Epidermal melanocyte (primary cell): ENCODE results near the gene NF1.
"Not testable (repeated sequence)": the region's sequence is repeated elsewhere in the genome, so short reads cannot be mapped to it uniquely, and the experiment has no call there.

Experiments used
- DNase-seq: peaks from one replicate; pipeline ENCODE4 v3.0.0; 2011; ENCODE audit warnings: low spot score; ENCODE audit not compliant: insufficient read length

Gene NF1

DNA sequence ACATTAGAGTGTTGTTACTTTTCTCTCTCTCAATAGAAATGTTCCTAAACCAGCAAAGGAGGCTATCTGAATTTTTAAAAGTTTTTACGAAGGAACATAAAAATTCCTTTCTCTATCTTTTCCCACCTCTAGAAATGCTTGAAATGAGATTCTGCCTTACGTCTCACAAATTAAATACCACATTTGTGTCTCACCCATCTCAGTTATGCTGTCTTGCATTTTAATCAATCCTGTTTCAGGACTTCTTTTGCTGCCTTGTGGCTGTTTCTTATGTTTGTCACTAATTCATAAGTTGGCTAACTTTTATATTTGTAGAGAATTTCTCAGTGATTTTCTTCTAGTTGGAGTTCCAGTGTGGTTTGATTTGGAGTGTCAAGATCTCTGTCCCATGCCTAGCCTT lies 198.8 kb downstream of the NF1 start:
- DNase-seq, result no peak

DNA sequence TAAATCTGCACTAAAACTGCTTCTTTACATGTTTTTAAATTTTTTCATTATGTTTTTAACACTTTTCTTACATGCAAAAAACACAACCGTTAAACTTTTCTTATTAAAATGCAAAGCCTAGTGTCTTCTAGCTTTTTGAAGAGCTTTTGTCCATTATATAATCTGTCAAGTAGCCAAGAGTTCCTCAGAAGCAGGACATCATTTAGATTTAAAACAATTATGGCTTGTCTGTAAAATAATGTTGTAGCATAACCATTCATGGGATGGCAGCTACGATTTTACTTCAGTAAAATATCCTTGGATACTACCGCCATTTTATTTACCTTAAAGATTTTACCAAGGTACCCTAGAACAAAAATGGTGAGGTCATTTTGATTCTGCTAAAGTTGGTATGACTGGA lies 199.5 kb downstream of the NF1 start:
- DNase-seq, result no peak

DNA sequence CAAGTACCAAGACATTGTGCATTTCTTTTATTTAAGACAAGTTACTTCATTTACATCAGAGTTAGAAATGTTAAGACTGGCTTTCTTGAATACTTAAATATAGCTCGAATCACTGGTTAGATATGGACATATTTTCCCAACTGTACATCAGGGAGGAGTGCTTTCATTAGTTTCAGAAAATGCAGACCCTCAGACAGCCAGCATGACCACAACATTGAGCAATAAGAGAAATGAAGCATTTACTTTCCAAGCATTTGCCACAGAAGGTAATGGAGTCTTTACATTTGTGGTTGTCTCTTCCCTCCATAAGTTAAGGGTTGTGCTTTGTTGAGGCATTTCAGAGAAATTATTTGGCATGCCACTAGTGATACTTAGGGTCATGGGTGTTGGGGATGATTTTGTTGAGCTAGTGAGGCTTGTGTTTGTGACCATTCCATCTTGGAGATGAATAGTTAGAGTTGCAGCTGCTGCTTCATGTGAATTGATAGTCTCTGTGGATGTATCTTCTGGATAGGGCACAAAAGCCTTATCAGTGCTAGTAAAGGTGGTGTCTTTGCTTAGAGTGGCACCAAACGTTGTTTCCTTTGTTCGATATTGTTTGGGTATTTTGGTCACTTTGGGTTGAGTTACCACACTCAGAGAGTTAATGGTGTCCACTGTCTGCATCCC lies 200.2 kb downstream of the NF1 start:
- DNase-seq, result no peak

DNA sequence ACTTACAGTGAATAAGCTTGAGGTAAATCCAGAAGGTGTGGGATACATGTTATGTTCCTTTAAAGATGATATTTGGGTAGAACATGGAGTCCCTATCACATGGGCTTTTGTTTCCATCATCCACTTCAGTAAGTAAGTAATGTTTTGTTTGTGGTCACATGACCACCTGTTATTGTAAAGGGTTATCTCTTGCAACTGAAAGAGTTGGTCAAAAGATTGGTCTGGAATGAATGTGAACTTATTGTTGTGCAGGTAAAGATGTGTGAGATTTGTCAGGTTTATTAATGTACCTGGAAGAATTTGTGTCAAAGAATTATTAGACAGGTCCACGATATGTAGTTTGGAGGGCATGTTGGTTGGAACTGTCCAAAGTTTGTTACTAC lies 200.7 kb downstream of the NF1 start:
- DNase-seq, result no peak

DNA sequence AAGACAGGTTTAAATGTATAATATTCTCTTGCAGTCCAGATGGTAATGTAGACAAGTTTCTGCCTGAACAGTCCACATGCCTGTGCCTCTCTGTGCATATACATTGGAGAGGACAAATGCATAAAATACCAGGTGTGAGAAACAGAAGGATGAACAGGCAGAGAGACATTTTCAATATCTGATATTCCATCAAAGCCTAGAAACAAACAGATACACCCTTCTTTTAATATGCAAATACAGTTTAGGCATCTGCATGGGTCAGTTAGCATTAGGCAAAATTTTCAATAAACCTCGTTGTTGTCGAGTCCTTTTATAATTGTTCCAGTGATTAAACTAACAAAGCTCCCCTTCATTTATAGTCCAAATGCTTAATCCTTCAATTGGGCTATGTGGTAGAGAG lies 201.4 kb downstream of the NF1 start:
- DNase-seq, result no peak

DNA sequence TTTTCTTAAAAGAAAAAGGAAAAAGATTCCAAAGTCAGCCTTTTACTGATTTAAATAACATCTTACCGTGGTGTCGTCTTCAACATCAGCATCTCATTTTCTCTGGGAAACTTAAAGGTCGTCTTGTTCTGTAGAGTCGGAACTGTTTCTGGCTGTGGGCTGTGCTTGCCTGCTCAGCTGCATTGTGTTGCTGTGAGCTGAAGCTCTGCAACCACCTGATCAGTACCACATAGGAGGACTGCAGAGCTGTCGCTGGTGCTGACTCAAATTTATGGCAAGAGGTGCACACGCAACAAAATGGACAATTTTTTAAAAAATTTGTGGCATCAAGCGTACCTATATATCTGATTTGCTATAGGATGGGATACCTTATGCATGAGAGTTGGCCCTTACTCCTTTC lies 202.3 kb downstream of the NF1 start, which contains the start of gene OMG:
OMG (minus strand) TSS at position 150 of the 400 bp plus-strand sequence. CDS start 908 bp downstream, outside the sequence.
- DNase-seq, result no peak

DNA sequence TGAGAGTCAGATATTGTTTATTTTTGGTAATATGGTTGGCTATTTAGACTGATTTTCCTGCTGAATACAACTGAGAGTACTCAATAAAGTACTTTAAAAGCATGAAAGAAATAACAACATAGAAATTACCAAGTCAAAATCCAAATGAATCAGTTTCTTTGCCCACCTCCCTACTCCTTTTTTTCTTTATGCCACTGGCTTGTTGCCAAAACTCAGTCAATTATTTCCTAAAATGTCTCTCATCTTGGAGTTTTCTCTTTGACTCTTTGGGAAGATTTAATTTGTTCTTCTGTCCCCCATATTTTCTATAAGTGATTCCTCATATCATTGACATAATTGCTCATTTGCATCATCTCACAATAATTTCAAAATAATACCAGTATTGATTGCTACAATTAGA lies 204.8 kb downstream of the NF1 start:
- DNase-seq, result no peak

DNA sequence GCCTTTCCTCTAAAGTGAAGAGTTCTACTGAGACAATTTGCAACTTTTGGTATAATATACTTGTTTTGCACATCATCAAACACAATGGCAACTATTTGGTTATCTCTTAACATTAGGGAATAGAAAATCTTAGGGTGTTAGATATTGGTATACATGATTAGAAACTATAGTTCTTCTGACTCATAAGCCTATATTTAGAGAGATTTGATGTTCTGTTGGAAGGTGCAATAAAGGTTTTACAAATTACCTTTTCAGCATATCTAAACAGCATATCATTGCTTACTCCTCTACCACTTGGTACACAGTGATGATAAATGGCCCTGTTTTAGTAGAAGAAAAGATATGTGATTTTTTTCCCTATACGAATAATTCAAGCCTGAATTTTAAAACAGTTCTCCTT lies 212.9 kb downstream of the NF1 start:
- no peak for DNase-seq

DNA sequence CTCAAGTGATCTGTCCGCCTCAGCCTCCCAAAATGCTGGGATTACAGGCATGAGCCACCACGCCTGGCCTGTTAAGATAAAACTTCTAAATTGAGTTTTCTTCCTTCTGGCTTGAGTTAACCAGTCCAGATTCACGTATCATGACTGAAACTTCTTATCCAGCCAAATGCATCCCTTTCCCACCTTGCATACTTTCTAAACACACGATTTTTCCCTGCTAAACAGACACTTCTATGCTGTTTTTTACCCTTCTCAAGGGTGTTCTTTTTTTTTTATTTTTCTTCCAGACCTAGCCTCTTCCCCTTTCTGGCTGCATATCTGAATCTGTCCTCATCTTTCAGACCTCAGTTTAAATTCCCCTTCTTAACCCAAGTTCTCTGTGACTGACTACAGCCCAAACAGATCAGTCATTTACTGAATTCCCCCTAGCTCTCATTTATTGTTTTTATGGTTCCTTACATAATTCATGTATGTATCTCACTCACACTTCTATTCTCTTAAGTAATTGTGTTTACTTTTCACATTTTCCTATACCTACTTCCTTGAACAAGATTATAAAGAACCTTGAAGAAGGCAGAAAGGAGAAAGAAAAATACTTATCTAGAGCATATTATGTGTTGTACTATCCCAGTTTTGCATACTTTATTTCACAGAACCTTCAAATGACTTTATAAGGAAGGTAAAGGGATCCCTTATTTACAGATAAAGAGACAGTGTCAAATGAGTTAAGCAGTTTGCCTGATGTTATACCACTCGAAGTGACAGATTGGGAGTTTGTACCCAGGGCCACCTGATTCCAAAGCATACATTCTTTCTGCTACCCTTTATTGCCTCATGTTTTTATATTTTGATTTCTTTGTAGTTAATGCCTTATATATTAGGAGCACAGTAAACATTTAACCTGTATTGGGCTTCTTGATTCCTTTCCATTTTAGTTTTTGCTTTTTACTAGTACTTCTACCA lies 213.9 kb downstream of the NF1 start:
- DNase-seq, result no peak

DNA sequence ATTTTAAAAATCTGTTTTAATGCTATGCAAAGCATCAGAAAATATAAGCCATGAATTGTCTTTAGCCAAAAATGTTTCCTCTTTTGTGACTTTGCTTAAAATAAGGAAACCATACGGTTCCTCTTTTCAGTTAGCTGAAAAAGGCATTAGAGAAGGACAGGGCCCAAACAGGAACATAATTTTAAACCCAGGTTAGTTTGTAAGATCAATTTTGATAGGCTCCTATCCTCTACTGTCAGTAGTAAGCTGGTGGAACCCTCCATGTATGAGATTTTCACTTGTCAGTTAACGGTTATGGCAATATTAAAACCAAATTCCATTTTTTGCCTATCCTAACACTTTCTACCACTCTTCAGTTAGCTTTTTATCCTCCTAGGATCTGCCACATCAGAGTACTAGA lies 214.8 kb downstream of the NF1 start:
- DNase-seq, result no peak

DNA sequence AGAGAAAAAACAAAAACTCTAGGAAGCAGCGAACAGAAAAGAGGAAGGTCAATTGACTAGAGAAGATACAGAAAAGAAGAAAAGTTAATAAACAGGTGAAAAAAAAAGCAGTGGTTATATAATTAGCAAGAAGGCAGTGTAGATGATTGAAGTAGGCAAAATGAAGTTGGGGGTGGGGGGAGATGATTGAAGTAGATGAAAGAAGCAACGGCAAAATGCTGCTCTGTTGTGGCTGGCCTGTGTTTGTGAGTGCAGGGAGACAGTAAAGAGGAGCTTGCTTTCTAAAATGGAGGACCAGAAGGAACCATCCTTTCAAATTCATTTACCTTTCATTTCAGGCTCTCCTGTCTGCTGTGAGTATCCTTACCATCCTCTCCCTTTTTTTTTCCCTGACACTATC lies 215.5 kb downstream of the NF1 start:
- no peak for DNase-seq

DNA sequence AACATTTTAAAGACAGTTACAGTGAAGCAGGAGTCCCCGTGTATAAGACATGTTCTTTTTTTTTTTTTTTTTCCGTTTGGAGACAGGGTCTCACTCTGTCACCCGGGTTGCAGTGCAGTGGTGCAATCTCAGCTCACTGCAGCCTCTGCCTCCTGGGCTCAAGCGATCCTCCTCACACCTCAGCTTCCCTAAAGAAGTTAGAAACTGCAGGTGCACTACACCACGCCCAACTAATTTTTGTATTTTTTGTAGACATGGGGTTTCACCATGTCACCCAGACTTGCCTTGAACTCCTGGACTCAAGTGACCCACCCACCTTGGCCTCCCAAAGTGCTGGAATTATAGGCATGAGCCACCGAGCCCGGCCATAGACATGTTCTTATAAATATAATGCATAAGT lies 216.1 kb downstream of the NF1 start:
- DNase-seq, result no peak

DNA sequence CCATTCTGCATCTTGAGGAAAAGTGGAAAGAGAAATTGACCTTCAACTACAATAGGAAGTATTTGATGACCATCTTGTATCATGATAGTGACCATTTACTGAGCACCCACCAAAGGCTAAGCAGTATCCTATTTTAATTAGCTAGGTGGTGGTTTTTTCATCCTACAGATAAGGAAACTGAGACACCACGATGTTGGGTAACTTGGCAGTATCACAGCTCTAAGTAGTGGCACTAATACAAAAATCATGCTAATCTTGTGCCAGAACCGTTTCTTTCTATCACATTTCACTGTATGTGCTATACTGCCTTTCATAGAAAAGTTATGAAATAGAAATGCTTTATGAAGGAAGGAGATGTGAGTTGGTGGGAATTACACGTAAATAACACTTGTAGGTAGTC lies 216.7 kb downstream of the NF1 start:
- DNase-seq, result no peak

DNA sequence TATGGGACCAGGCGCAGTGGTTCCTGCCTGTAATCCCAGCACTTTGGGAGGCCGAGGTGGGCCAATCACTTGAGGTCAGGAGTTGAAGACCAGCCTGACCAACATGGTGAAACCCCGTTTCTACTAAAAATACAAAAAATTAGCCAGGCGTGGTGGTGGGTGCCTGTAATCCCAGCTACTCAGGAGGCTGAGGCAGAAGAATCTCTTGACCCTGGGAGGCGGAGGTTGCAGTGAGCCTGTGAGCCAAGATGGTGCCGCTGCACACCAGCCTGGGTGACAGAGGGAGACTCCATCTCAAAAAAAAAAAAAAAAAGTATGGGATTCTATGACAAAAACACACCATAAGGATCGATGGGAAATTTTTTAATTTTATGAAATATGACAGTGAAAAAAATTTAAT lies 217.4 kb downstream of the NF1 start:
- not testable (repeated sequence) for DNase-seq

DNA sequence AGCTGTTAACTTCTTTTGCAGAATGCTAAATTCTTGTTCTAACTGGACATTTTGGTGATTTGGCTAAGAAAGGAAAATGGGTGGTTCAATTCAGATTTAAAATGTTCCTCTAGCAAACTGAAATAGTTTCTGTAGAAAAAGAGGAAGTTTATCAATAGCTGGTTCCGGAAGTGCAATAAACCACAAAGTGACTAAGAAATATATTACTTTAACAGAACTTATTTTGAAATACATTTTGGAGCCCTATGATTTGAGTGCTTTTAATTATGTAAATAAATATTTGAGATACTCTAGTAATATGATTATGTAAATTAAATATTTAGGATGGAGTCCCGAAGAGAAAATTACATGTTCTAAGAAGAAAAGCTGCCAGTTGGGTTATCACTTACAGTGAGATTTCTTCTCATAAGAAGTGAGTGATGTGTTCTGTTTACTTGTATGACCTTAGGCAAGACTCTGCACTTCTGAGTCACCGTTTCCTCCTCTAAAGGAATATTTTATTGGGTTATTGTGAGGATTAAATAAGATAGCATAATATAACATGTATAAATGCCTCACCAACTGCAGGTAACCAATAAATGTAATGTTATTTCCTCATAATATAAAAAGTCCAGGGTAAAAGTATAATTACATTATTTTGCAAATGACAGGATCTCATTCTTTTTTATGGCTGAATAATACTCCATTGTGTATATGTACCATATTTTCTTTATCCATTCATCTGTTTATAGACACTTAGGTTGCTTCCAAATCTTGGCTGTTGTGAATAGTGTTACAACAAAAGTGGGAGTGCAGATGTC lies 219.4 kb downstream of the NF1 start, which contains the start of gene EVI2B:
EVI2B (minus strand) TSS at position 73 of the 800 bp plus-strand sequence. CDS start 8,445 bp downstream, outside the sequence.
- no peak for DNase-seq

DNA sequence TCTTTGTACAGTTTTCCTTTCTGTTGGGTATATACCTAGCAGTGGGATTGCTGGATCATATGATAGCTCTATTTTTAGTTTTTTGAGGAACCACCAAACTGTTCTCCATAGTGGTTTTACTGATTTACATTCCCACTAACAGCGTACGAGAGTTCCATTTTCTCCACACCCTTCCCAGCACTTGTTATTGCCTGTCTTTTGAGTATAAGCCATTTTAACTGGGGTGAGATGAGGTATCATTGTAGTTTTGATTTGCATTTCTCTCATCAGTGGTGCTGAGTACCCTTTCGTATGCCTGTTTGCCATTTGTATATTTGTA lies 220.0 kb downstream of the NF1 start:
- no peak for DNase-seq

DNA sequence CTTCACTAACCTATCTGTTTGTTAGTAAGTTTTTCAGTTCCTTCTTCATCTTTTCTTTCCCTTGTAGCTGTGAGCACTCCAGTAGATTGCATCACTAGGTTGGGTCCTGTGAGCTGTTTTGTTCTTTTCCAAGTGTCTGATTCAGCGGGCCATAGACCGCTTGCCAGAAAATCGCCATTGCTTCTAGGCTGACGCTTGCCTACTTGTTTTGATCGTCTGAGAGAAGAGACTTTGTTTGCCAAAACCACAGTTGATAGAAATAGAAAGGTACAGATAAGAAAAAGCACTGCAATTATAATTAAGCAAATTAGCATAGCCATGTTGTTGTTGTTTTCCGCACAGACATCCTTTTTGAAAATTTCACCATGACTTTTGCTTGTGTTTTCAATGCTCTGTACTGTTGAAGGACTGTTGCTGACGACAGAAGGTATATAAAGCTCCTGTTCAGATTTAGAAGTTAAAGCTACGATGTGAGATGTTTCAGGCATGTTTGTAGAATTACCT lies 223.6 kb downstream of the NF1 start:
- no peak for DNase-seq

DNA sequence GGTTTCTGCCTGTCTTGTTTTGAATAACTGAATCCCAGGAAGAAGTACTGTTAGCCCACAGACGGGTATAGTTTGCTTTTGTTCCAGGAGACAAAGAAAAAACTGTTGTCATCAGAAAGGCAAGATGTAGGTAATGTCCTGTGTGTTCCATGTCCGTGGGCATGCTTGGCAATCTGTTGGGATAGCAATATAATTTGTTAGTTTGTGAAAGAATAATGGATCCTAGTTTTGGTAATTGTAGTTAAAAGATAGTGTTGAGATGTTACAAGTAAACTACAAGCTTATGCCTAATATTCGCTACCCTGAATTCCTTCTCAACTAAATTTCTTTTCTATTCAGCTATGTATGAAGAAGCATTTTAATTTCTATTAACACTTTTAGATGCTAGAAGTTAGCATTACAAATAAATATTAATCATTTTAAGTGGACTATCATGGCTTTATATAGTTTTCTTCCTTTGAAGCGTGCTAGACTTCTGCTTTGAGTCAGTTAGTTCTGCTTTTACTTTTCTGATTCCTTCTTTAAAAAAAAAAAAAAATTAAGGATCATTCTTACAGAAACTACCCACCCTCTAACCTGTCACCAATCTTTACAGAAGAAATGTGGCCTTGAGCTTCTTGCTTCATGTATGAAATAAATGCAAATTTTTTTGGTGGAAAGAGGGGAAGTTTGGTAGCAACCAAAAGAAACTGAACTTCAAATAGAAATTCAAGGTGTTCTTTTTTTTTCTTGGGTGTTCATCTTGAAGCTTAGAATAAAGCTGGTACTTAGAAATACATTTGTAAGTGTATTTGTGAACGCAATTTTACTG lies 224.3 kb downstream of the NF1 start:
- DNase-seq, result no peak

DNA sequence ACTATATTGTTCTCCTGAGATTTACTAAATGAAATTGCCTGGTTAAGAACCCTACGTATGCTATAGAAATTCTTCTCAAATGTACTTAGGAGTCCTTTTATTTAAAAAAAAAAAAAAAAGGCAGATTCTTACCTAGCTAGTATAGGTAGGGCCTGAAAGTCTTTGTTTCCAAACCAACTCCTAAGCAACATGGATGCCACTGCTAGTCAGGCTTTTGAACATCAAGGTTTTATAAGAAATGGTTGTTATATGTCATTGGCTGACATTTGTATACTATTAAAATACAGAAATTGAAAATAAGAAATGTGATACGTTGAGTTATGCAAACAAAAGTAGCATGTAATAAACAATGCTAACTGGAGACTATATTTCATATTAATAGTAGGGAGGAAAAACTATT lies 225.5 kb downstream of the NF1 start:
- no peak for DNase-seq

DNA sequence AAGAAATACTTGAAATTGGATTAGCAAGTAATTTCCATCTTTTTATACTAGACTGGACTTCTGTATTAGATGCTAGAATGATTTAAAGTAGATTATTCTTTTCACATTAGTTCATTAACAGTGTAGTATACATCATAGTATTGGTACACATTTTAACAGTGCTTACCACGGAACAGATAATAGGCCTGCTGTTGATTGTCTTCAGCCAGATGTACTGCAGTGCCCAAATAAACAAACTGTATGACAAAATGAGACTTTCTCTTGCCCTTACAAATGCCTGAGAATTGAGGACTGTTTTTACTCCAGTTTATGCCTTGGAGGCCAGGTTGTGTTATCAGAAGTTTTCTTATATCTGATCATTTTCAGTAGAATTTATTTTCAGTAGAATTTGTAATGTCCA lies 226.0 kb downstream of the NF1 start:
- DNase-seq, result no peak

DNA sequence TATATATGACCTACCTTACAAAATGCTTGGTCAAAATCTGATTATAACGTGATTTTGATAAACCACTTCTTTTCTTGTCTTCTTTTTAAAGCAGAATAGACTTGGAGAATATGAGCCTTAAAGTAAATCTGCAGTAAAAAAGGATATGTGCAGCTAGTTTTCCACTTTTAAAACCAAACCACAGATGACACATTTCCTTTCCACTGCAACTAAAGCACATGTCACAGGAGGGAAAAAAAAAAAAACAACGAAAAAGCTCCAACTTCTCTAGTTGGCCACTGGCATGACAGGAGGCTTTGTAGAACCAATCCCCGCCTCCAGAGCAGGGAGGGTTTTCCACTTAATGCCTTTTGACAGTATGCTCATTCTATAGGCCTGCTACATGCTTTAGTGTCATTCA lies 226.7 kb downstream of the NF1 start, which contains the start of gene EVI2A:
EVI2A (minus strand) TSS at position 142 of the 400 bp plus-strand sequence. CDS start 2,609 bp downstream, outside the sequence.
- no peak for DNase-seq
